CD4-positive, alpha-beta T cell (primary cell): ENCODE data around the gene CDK6. TPM values are rescaled to one million over a fixed set of nuclear protein-coding genes. Genes with fewer than 3 reads are reported as not detected.

Experiments
- ATAC-seq: fragments of 200-7000 bp; cut with Tn5 transposase; one replicate; pipeline ENCODE4 v1.10.0; 2022; ENCODE audit warnings: mild to moderate bottlenecking; ENCODE audit not compliant: poor library complexity
- CTCF ChIA-PET: fragments of 350-600 bp; sonication (Branson Sonifier 250); formaldehyde crosslinking; loops from one replicate; lab custom pipeline; 2021; ENCODE audit warnings: antibody characterized with exemption, inconsistent platforms; lab: Charles Lee
- POLR2A ChIA-PET: fragments of 350-600 bp; sonication (Branson Sonifier 250); formaldehyde crosslinking; loops from one replicate; lab custom pipeline; 2021; ENCODE audit warnings: antibody characterized with exemption, inconsistent platforms; lab: Charles Lee
- DNase-seq, 14 experiments: peaks; one replicate each; pipeline ENCODE4 v3.0.0-alpha.2; 2013 to 2020; ENCODE audit warnings: mixed read lengths in 2 of 14
- H3K27ac ChIP-seq, 2 donors: one replicate each; pipeline versions ENCODE4 v1.5.1 to v1.7.0; 2013; ENCODE audit warnings: low read length in 2 of 2, low read depth in 1 of 2, mild to moderate bottlenecking in 1 of 2
- H3K27me3 ChIP-seq, 2 experiments: 1 replicate in 1 of 2; 2 replicates in 1 of 2; pipeline versions ENCODE4 v1.6.1 to v1.7.0; 2013; ENCODE audit warnings: low read length in 2 of 2, control low read depth in 1 of 2, mild to moderate bottlenecking in 1 of 2, moderate library complexity in 1 of 2; ENCODE audit not compliant: insufficient read depth in 2 of 2, control insufficient read depth in 1 of 2
- H3K36me3 ChIP-seq: one replicate; pipeline ENCODE4 v1.6.1; 2013; ENCODE audit warnings: low read length, control low read depth; ENCODE audit not compliant: insufficient read depth
- H3K4me1 ChIP-seq: one replicate; pipeline ENCODE4 v1.6.1; 2013; ENCODE audit warnings: low read length, control low read depth; ENCODE audit not compliant: insufficient read depth
- H3K4me3 ChIP-seq: one replicate; pipeline ENCODE4 v1.5.1; 2013; ENCODE audit warnings: mild to moderate bottlenecking, low read length, moderate library complexity
- H3K9me3 ChIP-seq, 2 experiments: 1 replicate in 1 of 2; 2 replicates in 1 of 2; pipeline versions ENCODE4 v1.6.1 to v1.7.0; 2013; ENCODE audit warnings: low read length in 2 of 2, mild to moderate bottlenecking in 2 of 2, control low read depth in 1 of 2, moderate library complexity in 1 of 2; ENCODE audit not compliant: control insufficient read depth in 1 of 2, insufficient read depth in 1 of 2
- H3K27ac Mint-ChIP-seq: one replicate; pipeline ENCODE4 v1.8.0; 2020; ENCODE audit warnings: mixed read lengths
- H3K27me3 Mint-ChIP-seq: one replicate; pipeline ENCODE4 v1.8.0; 2021; ENCODE audit warnings: mixed read lengths
- H3K36me3 Mint-ChIP-seq: one replicate; pipeline ENCODE4 v1.8.0; 2021; ENCODE audit warnings: low read depth, mixed read lengths
- H3K4me1 Mint-ChIP-seq: one replicate; pipeline ENCODE4 v1.8.0; 2021; ENCODE audit warnings: low read depth, mixed read lengths
- H3K4me3 Mint-ChIP-seq: one replicate; pipeline ENCODE4 v1.8.0; 2020; ENCODE audit warnings: mild to moderate bottlenecking, mixed read lengths
- H3K9me3 Mint-ChIP-seq: one replicate; pipeline ENCODE4 v1.8.0; 2020; ENCODE audit warnings: mixed read lengths
- intact Hi-C, 2 experiments: fragments of 100-400 bp; cut with DNase I in 1 of 2; cut with micrococcal nuclease in 1 of 2; formaldehyde crosslinking; loops; one replicate each; pipeline versions ENCODE4 v1.15.1 to v1.9.0; 2023 to 2025; cut with DNase I, micrococcal nuclease
- total RNA-seq, 174 experiments: library from RNA in 2 of 174; stranded (reverse) in 2 of 174; gene quantifications; one replicate each; pipeline ENCODE4 v1.2.3 and lab custom pipeline; 2021 to 2026
- TF ChIP-seq, protein P1 (sequence below): fragments of 200-600 bp; IDR thresholded peaks from one replicate; pipeline ENCODE4 v1.8.0; 2022; ENCODE audit warnings: antibody characterized with exemption, mild to moderate bottlenecking

Gene CDK6
- total RNA-seq, 2 experiments from 2014 or later: 13.0 to 13.7 TPM

DNA sequence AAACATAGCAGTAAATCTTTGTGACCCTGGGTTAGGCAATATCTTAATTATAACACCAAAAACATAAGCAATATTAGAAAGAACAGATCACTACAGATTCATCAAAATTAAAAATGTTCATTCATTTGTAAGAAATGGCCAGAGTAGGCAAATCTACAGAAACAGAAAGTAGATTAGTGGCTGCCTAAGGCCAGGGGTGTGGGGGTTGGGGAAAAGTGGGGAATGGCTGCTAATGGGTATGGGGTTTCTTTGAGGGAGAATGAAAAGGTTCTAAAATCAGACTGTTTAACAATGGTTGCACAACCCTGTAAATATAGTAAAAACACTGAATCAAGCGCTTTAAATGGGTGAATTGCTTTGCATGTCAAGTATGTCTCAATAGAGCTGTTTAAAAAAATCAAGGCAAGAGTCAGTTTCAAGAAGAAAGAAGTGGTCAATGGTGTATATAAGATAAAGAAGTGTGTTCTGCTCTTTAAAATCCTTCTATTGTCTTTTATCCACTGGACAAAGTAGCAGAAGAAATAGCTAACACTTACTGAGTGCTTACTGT is 42.6 kb downstream of the CDK6 start:
- Histone ChIP-seq H3K27me3 (no peaks in the 10 kb centered on the region), H3K9me3 (peaks cover 0 to 6% of the 10 kb centered on the region in 2 experiments), H3K4me1 (peaks cover 10% of the 10 kb centered on the region), H3K4me3 (no peak overlapping the region), H3K36me3 (no peaks in the 10 kb centered on the region), H3K27ac (no peak overlapping the region)
- intact Hi-C loops: no loop called here
- ChIA-PET POLR2A (no interaction called here), CTCF (interaction anchor here (5.1 kb wide), 1 partner anchor 40 kb away, joined by 18 read pairs; no protein-coding TSS in a partner anchor)
- ATAC-seq (no peak), DNase-seq (no peak)
- TF ChIP-seq, protein P1, sequence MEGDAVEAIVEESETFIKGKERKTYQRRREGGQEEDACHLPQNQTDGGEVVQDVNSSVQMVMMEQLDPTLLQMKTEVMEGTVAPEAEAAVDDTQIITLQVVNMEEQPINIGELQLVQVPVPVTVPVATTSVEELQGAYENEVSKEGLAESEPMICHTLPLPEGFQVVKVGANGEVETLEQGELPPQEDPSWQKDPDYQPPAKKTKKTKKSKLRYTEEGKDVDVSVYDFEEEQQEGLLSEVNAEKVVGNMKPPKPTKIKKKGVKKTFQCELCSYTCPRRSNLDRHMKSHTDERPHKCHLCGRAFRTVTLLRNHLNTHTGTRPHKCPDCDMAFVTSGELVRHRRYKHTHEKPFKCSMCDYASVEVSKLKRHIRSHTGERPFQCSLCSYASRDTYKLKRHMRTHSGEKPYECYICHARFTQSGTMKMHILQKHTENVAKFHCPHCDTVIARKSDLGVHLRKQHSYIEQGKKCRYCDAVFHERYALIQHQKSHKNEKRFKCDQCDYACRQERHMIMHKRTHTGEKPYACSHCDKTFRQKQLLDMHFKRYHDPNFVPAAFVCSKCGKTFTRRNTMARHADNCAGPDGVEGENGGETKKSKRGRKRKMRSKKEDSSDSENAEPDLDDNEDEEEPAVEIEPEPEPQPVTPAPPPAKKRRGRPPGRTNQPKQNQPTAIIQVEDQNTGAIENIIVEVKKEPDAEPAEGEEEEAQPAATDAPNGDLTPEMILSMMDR: no peak
- Mint-ChIP-seq H3K27ac (no peak overlapping the region), H3K27me3 (no peaks in the 10 kb centered on the region), H3K4me1 (peaks cover 10% of the 10 kb centered on the region), H3K9me3 (peaks cover 2% of the 10 kb centered on the region), H3K36me3 (peaks cover 13% of the 10 kb centered on the region), H3K4me3 (no peak overlapping the region)

DNA sequence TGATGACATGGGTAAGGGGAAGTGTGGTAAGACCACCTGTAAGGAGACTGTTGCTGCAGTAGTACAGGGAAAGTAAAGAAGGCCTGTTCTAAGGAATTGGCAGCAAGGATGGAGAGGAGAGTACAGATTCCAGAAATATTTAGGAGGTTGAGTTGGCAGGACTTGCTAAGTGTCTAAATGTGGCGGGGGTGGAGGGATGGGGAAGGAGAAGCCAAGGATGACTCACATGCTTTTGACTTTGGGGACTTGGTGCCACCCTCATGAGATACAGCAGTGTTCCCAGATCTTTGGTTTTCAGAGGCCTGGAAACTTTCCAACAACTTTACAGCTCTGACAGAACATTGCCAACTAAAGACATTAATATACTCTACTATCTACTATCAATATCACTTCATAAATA is 45.4 kb downstream of the CDK6 start:
- DNase-seq: no peak
- peaks cover 18% of the 10 kb centered on the region for H3K36me3 Mint-ChIP-seq
- Histone ChIP-seq H3K27ac (no peak overlapping the region), H3K4me1 (no peaks in the 10 kb centered on the region), H3K9me3 (peaks cover 0 to 9% of the 10 kb centered on the region in 2 experiments), H3K27me3 (no peaks in the 10 kb centered on the region), H3K4me3 (no peak overlapping the region), H3K36me3 (no peaks in the 10 kb centered on the region)
- ChIA-PET CTCF (interaction anchor here (5.1 kb wide), 1 partner anchor 42 kb away, joined by 18 read pairs; no protein-coding TSS in a partner anchor), POLR2A (no interaction called here)
- H3K9me3 Mint-ChIP-seq: peaks cover 5% of the 10 kb centered on the region
- TF ChIP-seq, protein P1: no peak
- no peak for ATAC-seq
- H3K4me3 Mint-ChIP-seq: no peak overlapping the region
- no peaks in the 10 kb centered on the region for H3K27me3 Mint-ChIP-seq
- H3K27ac Mint-ChIP-seq: no peak overlapping the region
- H3K4me1 Mint-ChIP-seq: peaks cover 10% of the 10 kb centered on the region
- intact Hi-C loops: no loop called here

DNA sequence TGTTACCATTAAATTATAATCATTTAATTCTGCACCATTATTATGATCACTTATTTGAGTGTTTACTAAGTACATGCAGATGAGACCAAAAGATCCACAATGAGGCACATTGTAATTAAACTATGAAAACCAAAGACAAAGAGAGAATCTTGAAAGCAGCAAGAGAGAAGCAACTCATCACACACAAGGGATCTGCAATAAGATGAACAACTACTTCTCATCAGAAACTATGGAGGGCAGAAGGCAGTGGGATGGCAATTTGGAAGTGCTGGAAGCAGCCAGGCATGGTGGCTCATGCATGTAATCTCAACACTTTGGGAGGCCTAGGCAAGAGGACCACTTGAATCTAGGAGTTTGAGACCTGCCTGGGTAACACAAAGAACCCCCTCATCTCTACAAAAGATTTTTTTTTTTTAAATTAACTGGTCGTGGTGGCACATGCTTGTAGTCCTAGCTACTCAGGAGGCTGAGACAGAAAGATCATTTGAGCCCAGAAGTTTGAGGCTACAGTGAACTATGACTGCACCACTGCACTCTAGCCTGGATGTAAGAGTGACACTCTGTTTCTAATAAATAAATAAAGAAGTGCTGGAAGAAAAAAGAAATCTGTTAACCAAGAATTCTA is 47.7 kb downstream of the CDK6 start:
- Histone ChIP-seq H3K4me1 (no peaks in the 10 kb centered on the region), H3K27me3 (no peaks in the 10 kb centered on the region), H3K27ac (no peak overlapping the region), H3K9me3 (peaks cover 0 to 9% of the 10 kb centered on the region in 2 experiments), H3K36me3 (no peaks in the 10 kb centered on the region), H3K4me3 (no peak overlapping the region)
- ChIA-PET POLR2A (no interaction called here), CTCF (no interaction called here)
- intact Hi-C loops: no loop called here
- ATAC-seq: no peak
- no peaks in the 10 kb centered on the region for H3K27me3 Mint-ChIP-seq
- no peak overlapping the region for H3K4me3 Mint-ChIP-seq
- TF ChIP-seq, protein P1: no peak
- H3K27ac Mint-ChIP-seq: no peak overlapping the region
- DNase-seq: no peak
- peaks cover 5% of the 10 kb centered on the region for H3K9me3 Mint-ChIP-seq
- H3K4me1 Mint-ChIP-seq: peaks cover 14% of the 10 kb centered on the region
- peaks cover 18% of the 10 kb centered on the region for H3K36me3 Mint-ChIP-seq
